GM10847 (cell line): ENCODE results near the gene COL27A1.

Experiments
- POLR2A ChIP-seq: IDR thresholded peaks from 2 replicates; pipeline ENCODE4 v1.6.1; 2011; ENCODE audit not compliant: insufficient read length; ENCODE audit errors: extremely low read depth

COL27A1 gene

GRCh38 chr9:114151426-114151956, 3.8 kb upstream of the COL27A1 start:
- no peak for TF ChIP-seq POLR2A

- TF ChIP-seq POLR2A = no peak
Observed at GRCh38 chr9:114153761-114154599, 1.4 kb upstream of the COL27A1 start.

GRCh38 chr9:114154600-114155102, 686 bp upstream of the COL27A1 start:
- TF ChIP-seq POLR2A = no peak

- TF ChIP-seq POLR2A = no peak
Observed at GRCh38 chr9:114155995-114156656, 789 bp downstream of the COL27A1 start.

GRCh38 chr9:114156657-114157421, 1.5 kb downstream of the COL27A1 start:
- TF ChIP-seq POLR2A = no peak

- no peak for TF ChIP-seq POLR2A
Observed at GRCh38 chr9:114157516-114158176, 2.3 kb downstream of the COL27A1 start.

- no peak for TF ChIP-seq POLR2A
Observed at GRCh38 chr9:114158482-114159130, 3.3 kb downstream of the COL27A1 start.

GRCh38 chr9:114159691-114160090, 4.4 kb downstream of the COL27A1 start:
- no peak for TF ChIP-seq POLR2A

GRCh38 chr9:114161513-114161912, 6.2 kb downstream of the COL27A1 start:
- no peak for TF ChIP-seq POLR2A

- TF ChIP-seq POLR2A = no peak
Observed at GRCh38 chr9:114163517-114163951, 8.2 kb downstream of the COL27A1 start.

- no peak for TF ChIP-seq POLR2A
Observed at GRCh38 chr9:114164191-114164794, 9.0 kb downstream of the COL27A1 start.

GRCh38 chr9:114165407-114166102, 10.2 kb downstream of the COL27A1 start:
- TF ChIP-seq POLR2A = no peak

- no peak for TF ChIP-seq POLR2A
Observed at GRCh38 chr9:114166103-114166470, 10.8 kb downstream of the COL27A1 start.
